GM12878 (cell line): ENCODE data around the gene CACNA2D1. TPM values are rescaled to one million over a fixed set of nuclear protein-coding genes. Genes with fewer than 3 reads are reported as not detected.

ENCODE experiments used
- CREM ChIP-seq: IDR thresholded peaks from 2 replicates; pipeline ENCODE4 v1.6.1; 2014; ENCODE audit warnings: antibody characterized with exemption, low read depth
- PAX8 ChIP-seq: fragments of 450-650 bp; IDR thresholded peaks from 2 replicates; pipeline ENCODE4 v1.6.1; 2017; ENCODE audit warnings: mild to moderate bottlenecking, moderate library complexity
- RB1 ChIP-seq: fragments of 450-650 bp; formaldehyde crosslinking; IDR thresholded peaks from 2 replicates; pipeline ENCODE4 v1.6.1; 2017; ENCODE audit warnings: mild to moderate bottlenecking, borderline replicate concordance
- polyA plus RNA-seq, 11 experiments: library from polyadenylated mRNA; depleted of rRNA in 4 of 11; unstranded in 6 of 11; stranded (reverse) in 5 of 11; fragments of >200 nt; fragmentation: Nextera tagmentation in 4 of 11; fragmentation: Illumina TruSeq in 1 of 11; extraction: Ambion mirVana in 4 of 11; extraction: Trizol in 1 of 11; gene quantifications; 1 replicate in 1 of 11; 2 replicates in 10 of 11; pipeline versions ENCODE4 v1.2.1 to v1.2.3, GENCODE V29; 2011 to 2016; ENCODE audit warnings: inconsistent platforms in 2 of 11, missing spikeins in 2 of 11, low read depth in 1 of 11
- total RNA-seq, 4 experiments: library from RNA; depleted of rRNA in 3 of 4; stranded (reverse); fragments of >200 nt in 3 of 4; fragmentation: Illumina TruSeq in 1 of 4; extraction: Trizol in 1 of 4; gene quantifications; 2 replicates each; pipeline versions ENCODE4 v1.2.1 to v1.2.3, GENCODE V29; 2013 to 2021
- TF ChIP-seq, protein P1 (sequence below): IDR thresholded peaks from 2 replicates; pipeline ENCODE4 v1.6.1; 2012; ENCODE audit warnings: improper control_type of control experiment, low read depth, low read length; ENCODE audit not compliant: insufficient replicate concordance
- TF ChIP-seq, protein P2 (sequence below): fragments of 450-650 bp; IDR thresholded peaks from 2 replicates; pipeline ENCODE4 v1.6.1; 2014; ENCODE audit warnings: mild to moderate bottlenecking
- TF ChIP-seq, protein P3 (sequence below): fragments of 450-650 bp; IDR thresholded peaks from 2 replicates; pipeline ENCODE4 v1.6.1; 2016; ENCODE audit warnings: mild to moderate bottlenecking, moderate library complexity, borderline replicate concordance
- TF ChIP-seq, protein P4 (sequence below): fragments of 450-650 bp; IDR thresholded peaks from 2 replicates; pipeline ENCODE4 v1.6.1; 2017; ENCODE audit warnings: mild to moderate bottlenecking, moderate library complexity

The CACNA2D1 gene
- total and polyA plus RNA-seq, 10 of the 15 experiments (the other 5 are each of a cell fraction or from before 2014, with no cell fraction given), result 0.14 to 14.8 (median 0.97) TPM

DNA sequence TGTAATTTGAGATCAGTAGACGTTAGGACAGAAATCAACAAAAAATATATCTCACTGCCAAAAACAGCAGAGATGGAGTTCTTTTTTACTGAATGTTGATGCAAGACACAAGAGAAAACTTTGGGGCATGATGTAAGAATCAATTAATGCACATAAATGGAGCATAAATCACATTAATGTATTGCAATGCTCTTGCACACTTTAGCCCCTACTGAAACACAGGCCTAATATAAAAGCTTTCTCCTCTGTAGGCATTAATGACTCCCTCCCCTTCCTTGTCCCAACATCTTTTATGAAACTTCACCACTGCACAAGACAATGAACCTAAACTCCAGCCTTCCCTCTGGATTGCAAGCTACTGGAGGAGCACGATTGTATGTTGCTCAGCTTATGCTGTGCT is 58.8 kb downstream of the CACNA2D1 start (continued):
- TF ChIP-seq, protein P1, sequence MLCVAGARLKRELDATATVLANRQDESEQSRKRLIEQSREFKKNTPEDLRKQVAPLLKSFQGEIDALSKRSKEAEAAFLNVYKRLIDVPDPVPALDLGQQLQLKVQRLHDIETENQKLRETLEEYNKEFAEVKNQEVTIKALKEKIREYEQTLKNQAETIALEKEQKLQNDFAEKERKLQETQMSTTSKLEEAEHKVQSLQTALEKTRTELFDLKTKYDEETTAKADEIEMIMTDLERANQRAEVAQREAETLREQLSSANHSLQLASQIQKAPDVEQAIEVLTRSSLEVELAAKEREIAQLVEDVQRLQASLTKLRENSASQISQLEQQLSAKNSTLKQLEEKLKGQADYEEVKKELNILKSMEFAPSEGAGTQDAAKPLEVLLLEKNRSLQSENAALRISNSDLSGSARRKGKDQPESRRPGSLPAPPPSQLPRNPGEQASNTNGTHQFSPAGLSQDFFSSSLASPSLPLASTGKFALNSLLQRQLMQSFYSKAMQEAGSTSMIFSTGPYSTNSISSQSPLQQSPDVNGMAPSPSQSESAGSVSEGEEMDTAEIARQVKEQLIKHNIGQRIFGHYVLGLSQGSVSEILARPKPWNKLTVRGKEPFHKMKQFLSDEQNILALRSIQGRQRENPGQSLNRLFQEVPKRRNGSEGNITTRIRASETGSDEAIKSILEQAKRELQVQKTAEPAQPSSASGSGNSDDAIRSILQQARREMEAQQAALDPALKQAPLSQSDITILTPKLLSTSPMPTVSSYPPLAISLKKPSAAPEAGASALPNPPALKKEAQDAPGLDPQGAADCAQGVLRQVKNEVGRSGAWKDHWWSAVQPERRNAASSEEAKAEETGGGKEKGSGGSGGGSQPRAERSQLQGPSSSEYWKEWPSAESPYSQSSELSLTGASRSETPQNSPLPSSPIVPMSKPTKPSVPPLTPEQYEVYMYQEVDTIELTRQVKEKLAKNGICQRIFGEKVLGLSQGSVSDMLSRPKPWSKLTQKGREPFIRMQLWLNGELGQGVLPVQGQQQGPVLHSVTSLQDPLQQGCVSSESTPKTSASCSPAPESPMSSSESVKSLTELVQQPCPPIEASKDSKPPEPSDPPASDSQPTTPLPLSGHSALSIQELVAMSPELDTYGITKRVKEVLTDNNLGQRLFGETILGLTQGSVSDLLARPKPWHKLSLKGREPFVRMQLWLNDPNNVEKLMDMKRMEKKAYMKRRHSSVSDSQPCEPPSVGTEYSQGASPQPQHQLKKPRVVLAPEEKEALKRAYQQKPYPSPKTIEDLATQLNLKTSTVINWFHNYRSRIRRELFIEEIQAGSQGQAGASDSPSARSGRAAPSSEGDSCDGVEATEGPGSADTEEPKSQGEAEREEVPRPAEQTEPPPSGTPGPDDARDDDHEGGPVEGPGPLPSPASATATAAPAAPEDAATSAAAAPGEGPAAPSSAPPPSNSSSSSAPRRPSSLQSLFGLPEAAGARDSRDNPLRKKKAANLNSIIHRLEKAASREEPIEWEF, result no peak
- TF ChIP-seq CREM (no peak), RB1 (no peak), PAX8 (no peak)
- TF ChIP-seq, protein P2, sequence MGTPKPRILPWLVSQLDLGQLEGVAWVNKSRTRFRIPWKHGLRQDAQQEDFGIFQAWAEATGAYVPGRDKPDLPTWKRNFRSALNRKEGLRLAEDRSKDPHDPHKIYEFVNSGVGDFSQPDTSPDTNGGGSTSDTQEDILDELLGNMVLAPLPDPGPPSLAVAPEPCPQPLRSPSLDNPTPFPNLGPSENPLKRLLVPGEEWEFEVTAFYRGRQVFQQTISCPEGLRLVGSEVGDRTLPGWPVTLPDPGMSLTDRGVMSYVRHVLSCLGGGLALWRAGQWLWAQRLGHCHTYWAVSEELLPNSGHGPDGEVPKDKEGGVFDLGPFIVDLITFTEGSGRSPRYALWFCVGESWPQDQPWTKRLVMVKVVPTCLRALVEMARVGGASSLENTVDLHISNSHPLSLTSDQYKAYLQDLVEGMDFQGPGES, result no peak
- TF ChIP-seq, protein P3, sequence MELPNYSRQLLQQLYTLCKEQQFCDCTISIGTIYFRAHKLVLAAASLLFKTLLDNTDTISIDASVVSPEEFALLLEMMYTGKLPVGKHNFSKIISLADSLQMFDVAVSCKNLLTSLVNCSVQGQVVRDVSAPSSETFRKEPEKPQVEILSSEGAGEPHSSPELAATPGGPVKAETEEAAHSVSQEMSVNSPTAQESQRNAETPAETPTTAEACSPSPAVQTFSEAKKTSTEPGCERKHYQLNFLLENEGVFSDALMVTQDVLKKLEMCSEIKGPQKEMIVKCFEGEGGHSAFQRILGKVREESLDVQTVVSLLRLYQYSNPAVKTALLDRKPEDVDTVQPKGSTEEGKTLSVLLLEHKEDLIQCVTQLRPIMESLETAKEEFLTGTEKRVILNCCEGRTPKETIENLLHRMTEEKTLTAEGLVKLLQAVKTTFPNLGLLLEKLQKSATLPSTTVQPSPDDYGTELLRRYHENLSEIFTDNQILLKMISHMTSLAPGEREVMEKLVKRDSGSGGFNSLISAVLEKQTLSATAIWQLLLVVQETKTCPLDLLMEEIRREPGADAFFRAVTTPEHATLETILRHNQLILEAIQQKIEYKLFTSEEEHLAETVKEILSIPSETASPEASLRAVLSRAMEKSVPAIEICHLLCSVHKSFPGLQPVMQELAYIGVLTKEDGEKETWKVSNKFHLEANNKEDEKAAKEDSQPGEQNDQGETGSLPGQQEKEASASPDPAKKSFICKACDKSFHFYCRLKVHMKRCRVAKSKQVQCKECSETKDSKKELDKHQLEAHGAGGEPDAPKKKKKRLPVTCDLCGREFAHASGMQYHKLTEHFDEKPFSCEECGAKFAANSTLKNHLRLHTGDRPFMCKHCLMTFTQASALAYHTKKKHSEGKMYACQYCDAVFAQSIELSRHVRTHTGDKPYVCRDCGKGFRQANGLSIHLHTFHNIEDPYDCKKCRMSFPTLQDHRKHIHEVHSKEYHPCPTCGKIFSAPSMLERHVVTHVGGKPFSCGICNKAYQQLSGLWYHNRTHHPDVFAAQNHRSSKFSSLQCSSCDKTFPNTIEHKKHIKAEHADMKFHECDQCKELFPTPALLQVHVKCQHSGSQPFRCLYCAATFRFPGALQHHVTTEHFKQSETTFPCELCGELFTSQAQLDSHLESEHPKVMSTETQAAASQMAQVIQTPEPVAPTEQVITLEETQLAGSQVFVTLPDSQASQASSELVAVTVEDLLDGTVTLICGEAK, result no peak
- TF ChIP-seq, protein P4, sequence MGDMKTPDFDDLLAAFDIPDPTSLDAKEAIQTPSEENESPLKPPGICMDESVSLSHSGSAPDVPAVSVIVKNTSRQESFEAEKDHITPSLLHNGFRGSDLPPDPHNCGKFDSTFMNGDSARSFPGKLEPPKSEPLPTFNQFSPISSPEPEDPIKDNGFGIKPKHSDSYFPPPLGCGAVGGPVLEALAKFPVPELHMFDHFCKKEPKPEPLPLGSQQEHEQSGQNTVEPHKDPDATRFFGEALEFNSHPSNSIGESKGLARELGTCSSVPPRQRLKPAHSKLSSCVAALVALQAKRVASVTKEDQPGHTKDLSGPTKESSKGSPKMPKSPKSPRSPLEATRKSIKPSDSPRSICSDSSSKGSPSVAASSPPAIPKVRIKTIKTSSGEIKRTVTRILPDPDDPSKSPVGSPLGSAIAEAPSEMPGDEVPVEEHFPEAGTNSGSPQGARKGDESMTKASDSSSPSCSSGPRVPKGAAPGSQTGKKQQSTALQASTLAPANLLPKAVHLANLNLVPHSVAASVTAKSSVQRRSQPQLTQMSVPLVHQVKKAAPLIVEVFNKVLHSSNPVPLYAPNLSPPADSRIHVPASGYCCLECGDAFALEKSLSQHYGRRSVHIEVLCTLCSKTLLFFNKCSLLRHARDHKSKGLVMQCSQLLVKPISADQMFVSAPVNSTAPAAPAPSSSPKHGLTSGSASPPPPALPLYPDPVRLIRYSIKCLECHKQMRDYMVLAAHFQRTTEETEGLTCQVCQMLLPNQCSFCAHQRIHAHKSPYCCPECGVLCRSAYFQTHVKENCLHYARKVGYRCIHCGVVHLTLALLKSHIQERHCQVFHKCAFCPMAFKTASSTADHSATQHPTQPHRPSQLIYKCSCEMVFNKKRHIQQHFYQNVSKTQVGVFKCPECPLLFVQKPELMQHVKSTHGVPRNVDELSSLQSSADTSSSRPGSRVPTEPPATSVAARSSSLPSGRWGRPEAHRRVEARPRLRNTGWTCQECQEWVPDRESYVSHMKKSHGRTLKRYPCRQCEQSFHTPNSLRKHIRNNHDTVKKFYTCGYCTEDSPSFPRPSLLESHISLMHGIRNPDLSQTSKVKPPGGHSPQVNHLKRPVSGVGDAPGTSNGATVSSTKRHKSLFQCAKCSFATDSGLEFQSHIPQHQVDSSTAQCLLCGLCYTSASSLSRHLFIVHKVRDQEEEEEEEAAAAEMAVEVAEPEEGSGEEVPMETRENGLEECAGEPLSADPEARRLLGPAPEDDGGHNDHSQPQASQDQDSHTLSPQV, result no peak
